Progenitor cell of endocrine pancreas (in vitro differentiated cells): Measurements from ENCODE around the gene PLXNC1. TPM values are rescaled to one million over a fixed set of nuclear protein-coding genes. Genes with fewer than 3 reads are reported as not detected.
A peak's percentile ranks its signal among the peaks of the same experiment; 100 is the strongest.

Experiments
- DNase-seq: peaks from one replicate; pipeline ENCODE4 v3.0.0; 2021; ENCODE audit warnings: low spot score; ENCODE audit not compliant: unreplicated experiment
- H3K27ac Mint-ChIP-seq: 2 replicates; pipeline ENCODE4 v1.8.0; 2021; ENCODE audit warnings: mild to moderate bottlenecking, moderate library complexity, mixed read lengths
- H3K27me3 Mint-ChIP-seq: 2 replicates; pipeline ENCODE4 v1.8.0; 2021; ENCODE audit warnings: mixed read lengths
- H3K36me3 Mint-ChIP-seq: 2 replicates; pipeline ENCODE4 v1.8.0; 2022; ENCODE audit warnings: mixed read lengths; ENCODE audit not compliant: insufficient read depth
- H3K4me1 Mint-ChIP-seq: 2 replicates; pipeline ENCODE4 v1.8.0; 2021; ENCODE audit warnings: low read depth, mixed read lengths
- H3K4me3 Mint-ChIP-seq: 2 replicates; pipeline ENCODE4 v1.8.0; 2021; ENCODE audit warnings: low read depth, mild to moderate bottlenecking, moderate library complexity, mixed read lengths
- H3K9me3 Mint-ChIP-seq: 2 replicates; pipeline ENCODE4 v1.8.0; 2021; ENCODE audit warnings: low read depth, mixed read lengths
- CTCF ChIP-seq: fragments of 200-600 bp; sonication (generic); IDR thresholded peaks from one replicate; pipeline ENCODE4 v1.5.0; 2021; ENCODE audit warnings: antibody characterized with exemption, mild to moderate bottlenecking; ENCODE audit not compliant: unreplicated experiment
- total RNA-seq: library from RNA; stranded (reverse); gene quantifications from 2 replicates; pipeline ENCODE4 v1.2.1, GENCODE V29; 2021

PLXNC1 gene
- total RNA-seq, 1 donor from 2014 or later: 25.7 TPM

GRCh38 chr12:94245631-94246383 lies 97.4 kb downstream of the PLXNC1 start:
- H3K4me1 Mint-ChIP-seq: peaks cover 2% of the 10 kb centered on the region
- H3K4me3 Mint-ChIP-seq: no peak overlapping the region
- no peak overlapping the region for H3K27ac Mint-ChIP-seq
- H3K27me3 Mint-ChIP-seq: no peaks in the 10 kb centered on the region
- H3K9me3 Mint-ChIP-seq: no peaks in the 10 kb centered on the region
- peaks cover 12% of the 10 kb centered on the region for H3K36me3 Mint-ChIP-seq
- no peak for DNase-seq
- TF ChIP-seq CTCF: no peak

DNA sequence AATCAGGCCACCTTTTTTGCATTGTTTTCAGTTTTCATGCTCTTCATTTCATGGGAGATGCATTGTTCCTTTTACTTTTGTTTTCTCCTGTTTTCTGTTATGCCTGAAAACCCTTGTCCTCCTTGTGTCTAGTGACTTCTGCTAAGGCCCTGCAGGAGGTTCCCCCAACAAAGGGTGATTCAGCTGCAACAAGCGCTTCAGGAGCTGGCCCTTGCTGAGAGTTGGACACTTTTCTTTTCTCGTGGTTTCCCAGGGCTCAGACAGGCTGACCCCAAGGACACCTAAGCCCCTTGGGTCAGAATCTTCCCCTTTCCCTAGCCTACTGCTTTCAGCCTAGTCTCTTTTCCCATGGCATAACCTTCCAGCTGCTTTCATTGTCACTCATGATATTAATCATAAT lies 98.9 kb downstream of the PLXNC1 start:
- Mint-ChIP-seq H3K27me3 (no peaks in the 10 kb centered on the region), H3K36me3 (peaks cover 11% of the 10 kb centered on the region), H3K4me1 (peaks cover 2% of the 10 kb centered on the region), H3K4me3 (no peak overlapping the region), H3K9me3 (no peaks in the 10 kb centered on the region), H3K27ac (no peak overlapping the region)
- no peak for DNase-seq
- no peak for TF ChIP-seq CTCF

DNA sequence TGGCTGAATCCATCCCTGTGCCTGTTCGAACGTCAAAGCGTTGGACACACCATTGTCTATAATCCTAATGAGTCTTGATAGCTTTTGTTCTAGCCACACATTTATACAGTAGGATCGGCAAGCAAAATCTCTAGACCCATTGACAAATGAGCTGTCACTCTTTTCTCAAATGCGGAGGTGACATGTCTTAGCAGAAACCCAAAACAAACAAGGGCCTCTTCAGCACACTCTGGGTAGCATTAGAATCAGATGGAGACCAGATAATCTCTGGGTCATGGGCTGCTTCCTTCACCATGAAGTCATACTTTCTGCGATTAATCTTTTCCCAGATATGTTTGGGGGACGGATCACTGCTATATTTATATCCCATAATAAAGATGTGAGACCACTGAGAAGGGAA lies 100.2 kb downstream of the PLXNC1 start:
- H3K36me3 Mint-ChIP-seq: peaks cover 13% of the 10 kb centered on the region
- no peak overlapping the region for H3K4me3 Mint-ChIP-seq
- H3K27ac Mint-ChIP-seq: no peak overlapping the region
- H3K4me1 Mint-ChIP-seq: peaks cover 2% of the 10 kb centered on the region
- H3K27me3 Mint-ChIP-seq: no peaks in the 10 kb centered on the region
- H3K9me3 Mint-ChIP-seq: no peaks in the 10 kb centered on the region
- TF ChIP-seq CTCF: no peak
- no peak for DNase-seq

GRCh38 chr12:94250130-94250529 lies 101.8 kb downstream of the PLXNC1 start:
- Mint-ChIP-seq H3K36me3 (peaks cover 13% of the 10 kb centered on the region), H3K9me3 (no peaks in the 10 kb centered on the region), H3K27ac (peak overlapping the region; percentile 20), H3K27me3 (no peaks in the 10 kb centered on the region), H3K4me3 (no peak overlapping the region), H3K4me1 (peaks cover 4% of the 10 kb centered on the region)
- TF ChIP-seq CTCF: no peak
- no peak for DNase-seq

- DNase-seq: no peak
- Mint-ChIP-seq H3K36me3 (peaks cover 8% of the 10 kb centered on the region), H3K27me3 (no peaks in the 10 kb centered on the region), H3K4me3 (no peak overlapping the region), H3K9me3 (no peaks in the 10 kb centered on the region), H3K27ac (no peak overlapping the region), H3K4me1 (peaks cover 19% of the 10 kb centered on the region)
- TF ChIP-seq CTCF: no peak
Observed at GRCh38 chr12:94254270-94254669, 105.9 kb downstream of the PLXNC1 start.
